Uterus (tissue), 4 donors: ENCODE data around the gene MMADHC. TPM values are rescaled to one million over a fixed set of nuclear protein-coding genes. Genes with fewer than 3 reads are reported as not detected.

Source experiments
- DNase-seq, 2 donors: peaks; one replicate each; pipeline ENCODE4 v3.0.0-alpha.2; 2019 to 2020
- H3K27ac ChIP-seq, 2 donors: fragments of 200-600 bp; sonication (generic); 1 replicate in 1 of 2; 2 replicates in 1 of 2; pipeline ENCODE4 v1.5.1; 2016 to 2018
- H3K27me3 ChIP-seq, 2 donors: fragments of 200-600 bp; sonication (generic); one replicate each; pipeline ENCODE4 v1.5.1; 2018 to 2019; ENCODE audit warnings: control low read depth in 1 of 2
- H3K36me3 ChIP-seq, 2 donors: fragments of 200-600 bp; sonication (generic); one replicate each; pipeline ENCODE4 v1.5.1; 2019; ENCODE audit warnings: control low read depth in 1 of 2
- H3K4me1 ChIP-seq, 2 donors: fragments of 200-600 bp; sonication (generic); one replicate each; pipeline ENCODE4 v1.5.1; 2018 to 2019; ENCODE audit warnings: control low read depth in 1 of 2
- H3K4me3 ChIP-seq, 2 donors: fragments of 200-600 bp; sonication (generic); 1 replicate in 1 of 2; 2 replicates in 1 of 2; pipeline ENCODE4 v1.5.1; 2018 to 2019; ENCODE audit warnings: mild to moderate bottlenecking in 1 of 2
- H3K9me3 ChIP-seq, 2 donors: fragments of 200-600 bp; sonication (generic); one replicate each; pipeline ENCODE4 v1.5.1; 2019; ENCODE audit warnings: control low read depth in 1 of 2
- POLR2A ChIP-seq, 2 donors: fragments of 450-650 bp; IDR thresholded peaks; one replicate each; pipeline ENCODE4 v1.6.1; 2016; ENCODE audit warnings: antibody characterized with exemption in 2 of 2, mild to moderate bottlenecking in 1 of 2, moderate library complexity in 1 of 2
- intact Hi-C: fragments of 100-400 bp; cut with DNase I; formaldehyde crosslinking; loops from one replicate; pipeline ENCODE4 v1.15.1; 2023; ENCODE audit warnings: low total_unique reads
- total RNA-seq, 4 donors: library from RNA; depleted of rRNA in 3 of 4; stranded (reverse); fragments of >200 nt in 3 of 4; gene quantifications; one replicate each; pipeline versions ENCODE4 v1.1.0 to v1.2.4, GENCODE V29; 2014 to 2023
- TF ChIP-seq, protein P1 (sequence below), 4 experiments: fragments of 200-600 bp in 2 of 4; fragments of 450-650 bp in 2 of 4; sonication (generic) in 2 of 4; IDR thresholded peaks; one replicate each; pipeline ENCODE4 v1.5.1; 2016 to 2019; ENCODE audit warnings: antibody characterized with exemption in 4 of 4, mild to moderate bottlenecking in 2 of 4, moderate library complexity in 1 of 4
- donor health status: DM: yes; HTN: yes; CAD: no.

Gene MMADHC
- total RNA-seq, 4 donors from 2014 or later: 72.9 to 128 (median 106) TPM

DNA sequence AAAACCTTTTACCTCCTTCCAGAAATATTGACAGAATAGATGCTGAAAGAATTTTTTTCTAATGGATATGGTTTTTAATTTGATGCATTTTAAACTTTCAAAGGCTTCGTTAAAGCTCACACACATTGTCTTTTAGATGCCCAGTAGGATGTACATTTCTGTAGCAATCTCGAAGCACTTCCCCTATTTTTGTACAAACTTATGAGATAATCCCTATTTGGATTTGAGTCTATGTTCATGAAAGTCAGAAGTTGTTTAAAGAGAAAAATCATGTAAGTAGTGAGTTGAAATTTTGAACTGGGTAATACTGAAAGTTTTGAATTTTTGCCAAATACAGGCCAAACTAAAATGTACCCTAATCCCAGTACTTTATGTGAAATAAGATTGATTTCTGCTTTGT is 38.1 kb upstream of the MMADHC start:
- H3K9me3 ChIP-seq: no peaks in the 10 kb centered on the region
- no peaks in the 10 kb centered on the region for H3K36me3 ChIP-seq
- intact Hi-C loops: no loop called here
- no peak for DNase-seq
- TF ChIP-seq, protein P1, sequence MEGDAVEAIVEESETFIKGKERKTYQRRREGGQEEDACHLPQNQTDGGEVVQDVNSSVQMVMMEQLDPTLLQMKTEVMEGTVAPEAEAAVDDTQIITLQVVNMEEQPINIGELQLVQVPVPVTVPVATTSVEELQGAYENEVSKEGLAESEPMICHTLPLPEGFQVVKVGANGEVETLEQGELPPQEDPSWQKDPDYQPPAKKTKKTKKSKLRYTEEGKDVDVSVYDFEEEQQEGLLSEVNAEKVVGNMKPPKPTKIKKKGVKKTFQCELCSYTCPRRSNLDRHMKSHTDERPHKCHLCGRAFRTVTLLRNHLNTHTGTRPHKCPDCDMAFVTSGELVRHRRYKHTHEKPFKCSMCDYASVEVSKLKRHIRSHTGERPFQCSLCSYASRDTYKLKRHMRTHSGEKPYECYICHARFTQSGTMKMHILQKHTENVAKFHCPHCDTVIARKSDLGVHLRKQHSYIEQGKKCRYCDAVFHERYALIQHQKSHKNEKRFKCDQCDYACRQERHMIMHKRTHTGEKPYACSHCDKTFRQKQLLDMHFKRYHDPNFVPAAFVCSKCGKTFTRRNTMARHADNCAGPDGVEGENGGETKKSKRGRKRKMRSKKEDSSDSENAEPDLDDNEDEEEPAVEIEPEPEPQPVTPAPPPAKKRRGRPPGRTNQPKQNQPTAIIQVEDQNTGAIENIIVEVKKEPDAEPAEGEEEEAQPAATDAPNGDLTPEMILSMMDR (IDR thresholded peaks at IDR 0.05): no peak
- no peak for TF ChIP-seq POLR2A (IDR thresholded peaks at IDR 0.05)
- no peak overlapping the region for H3K27ac ChIP-seq
- H3K4me3 ChIP-seq: no peak overlapping the region
- H3K4me1 ChIP-seq: no peaks in the 10 kb centered on the region
- H3K27me3 ChIP-seq: peaks cover 0 to 3% of the 10 kb centered on the region in 2 donors

DNA sequence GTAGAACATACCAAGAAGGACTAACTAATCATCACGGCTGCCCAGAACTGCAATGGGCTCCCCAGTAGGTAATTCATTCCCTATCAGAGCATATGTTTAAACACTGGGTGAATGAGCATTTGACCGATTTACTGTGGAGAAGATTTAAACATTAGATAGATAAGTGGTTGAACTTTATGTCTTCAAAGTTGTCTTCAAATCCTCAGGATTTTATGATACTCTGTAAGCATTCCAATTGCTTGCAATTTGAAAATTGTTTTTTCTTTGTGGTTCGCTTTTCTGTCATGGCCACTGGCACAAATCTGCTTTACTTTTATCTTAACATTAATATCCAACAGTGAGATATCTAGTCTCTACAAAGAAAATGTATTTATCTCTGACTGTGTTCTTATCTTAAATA is 37.7 kb upstream of the MMADHC start:
- Histone ChIP-seq H3K27me3 (peaks cover 0 to 3% of the 10 kb centered on the region in 2 donors), H3K4me3 (no peak overlapping the region), H3K27ac (no peak overlapping the region), H3K9me3 (no peaks in the 10 kb centered on the region), H3K4me1 (no peaks in the 10 kb centered on the region), H3K36me3 (no peaks in the 10 kb centered on the region)
- intact Hi-C loops: no loop called here
- DNase-seq: no peak
- TF ChIP-seq, protein P1 (IDR thresholded peaks at IDR 0.05): no peak
- no peak for TF ChIP-seq POLR2A (IDR thresholded peaks at IDR 0.05)

DNA sequence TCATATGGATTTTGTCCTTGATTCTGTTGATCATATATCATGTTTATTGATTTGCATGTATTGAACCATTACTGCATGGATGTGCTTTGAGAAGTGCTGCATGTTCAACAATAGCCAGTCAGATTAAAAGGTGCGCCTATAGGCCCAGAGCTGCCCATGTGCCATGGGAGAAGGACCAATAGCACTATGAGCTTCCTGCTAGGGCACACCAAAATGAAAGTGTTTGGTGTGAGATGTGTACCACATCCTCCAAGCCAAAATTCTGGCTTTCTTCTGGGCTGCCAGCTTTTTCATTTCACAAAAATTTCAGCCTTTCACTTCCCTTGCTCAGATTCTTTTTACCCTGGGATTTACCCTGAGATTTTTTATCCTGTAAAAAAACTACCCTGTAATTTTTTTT is 34.8 kb upstream of the MMADHC start:
- H3K27me3 ChIP-seq: peaks cover 0 to 3% of the 10 kb centered on the region in 2 donors
- H3K27ac ChIP-seq: no peak overlapping the region
- intact Hi-C loops: no loop called here
- no peaks in the 10 kb centered on the region for H3K36me3 ChIP-seq
- H3K9me3 ChIP-seq: no peaks in the 10 kb centered on the region
- DNase-seq: no peak
- no peak overlapping the region for H3K4me3 ChIP-seq
- H3K4me1 ChIP-seq: no peaks in the 10 kb centered on the region
- TF ChIP-seq, protein P1 (IDR thresholded peaks at IDR 0.05): no peak
- no peak for TF ChIP-seq POLR2A (IDR thresholded peaks at IDR 0.05)

DNA sequence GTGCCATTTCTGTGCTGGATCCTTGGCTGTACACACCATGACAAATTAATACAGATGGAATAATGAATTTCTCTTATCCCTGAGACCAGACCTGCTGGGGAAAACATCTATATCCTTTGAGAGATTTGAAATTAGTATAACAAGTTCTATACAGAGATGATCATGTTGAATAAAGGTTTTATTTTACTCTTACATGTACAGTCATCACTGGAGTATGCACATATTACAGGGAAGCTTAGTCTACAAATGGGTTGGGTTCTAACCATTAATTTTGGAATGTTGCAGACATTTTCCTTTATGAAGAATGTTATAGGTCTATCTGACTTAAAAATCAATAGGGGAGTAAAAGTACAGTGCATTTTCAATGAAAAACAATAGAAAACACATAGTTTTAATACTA is 29.9 kb upstream of the MMADHC start:
- no peak for DNase-seq
- Histone ChIP-seq H3K36me3 (no peaks in the 10 kb centered on the region), H3K9me3 (no peaks in the 10 kb centered on the region), H3K27me3 (no peaks in the 10 kb centered on the region), H3K4me3 (no peak overlapping the region), H3K27ac (no peak overlapping the region), H3K4me1 (no peaks in the 10 kb centered on the region)
- TF ChIP-seq POLR2A (IDR thresholded peaks at IDR 0.05): no peak
- TF ChIP-seq, protein P1 (IDR thresholded peaks at IDR 0.05): no peak
- intact Hi-C loops: no loop called here

DNA sequence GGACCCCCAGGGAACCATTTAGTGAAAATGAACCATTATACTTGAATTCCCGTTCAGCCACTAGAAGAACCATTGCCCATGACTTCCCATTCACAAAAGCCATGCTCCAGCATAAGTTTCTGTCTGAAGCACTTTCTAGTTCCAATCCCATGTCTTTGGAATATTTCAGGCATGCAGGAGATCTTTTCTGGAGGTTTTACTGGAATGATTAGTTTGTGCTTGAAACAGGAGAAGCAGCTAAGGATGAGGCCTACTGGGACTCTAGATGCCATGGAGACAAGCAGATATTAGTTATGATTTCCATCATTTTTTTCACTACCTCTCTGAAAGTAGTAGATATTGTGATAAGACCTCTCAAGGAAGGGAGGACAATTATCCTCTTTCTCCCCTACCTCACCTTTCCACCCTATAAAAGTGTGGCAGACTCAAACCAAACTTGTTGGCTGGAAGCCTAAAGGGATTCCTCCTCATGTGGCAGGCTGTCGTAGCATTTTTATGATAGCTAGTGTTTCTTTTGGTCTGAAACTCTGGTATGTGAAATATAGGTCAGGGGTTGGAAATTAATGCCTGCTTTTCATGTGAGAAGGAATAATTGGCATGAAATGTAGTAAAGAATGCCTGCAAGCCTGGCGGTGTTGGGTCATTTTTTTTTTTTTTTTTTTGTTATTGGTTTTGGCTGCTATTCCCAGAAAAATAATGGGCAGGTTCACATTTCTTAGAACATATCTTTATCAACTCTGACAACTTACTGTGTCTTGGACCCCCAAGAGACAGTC is 29.3 kb upstream of the MMADHC start:
- no peak for TF ChIP-seq POLR2A (IDR thresholded peaks at IDR 0.05)
- TF ChIP-seq, protein P1 (IDR thresholded peaks at IDR 0.05): no peak
- Histone ChIP-seq H3K27me3 (no peaks in the 10 kb centered on the region), H3K4me1 (no peaks in the 10 kb centered on the region), H3K36me3 (no peaks in the 10 kb centered on the region), H3K4me3 (no peak overlapping the region), H3K27ac (no peak overlapping the region), H3K9me3 (no peaks in the 10 kb centered on the region)
- DNase-seq: no peak
- intact Hi-C loops: no loop called here
